GM21576 (cell line): ENCODE measurements around the gene FRG2C.
"Not testable (repeated sequence)": the region's sequence is repeated elsewhere in the genome, so short reads cannot be mapped to it uniquely, and the experiment has no call there.

Experiments used
- ATAC-seq: cut with Tn5 transposase; IDR thresholded peaks from one replicate; pipeline ENCODE4 v1.9.1; 2021; ENCODE audit warnings: mild to moderate bottlenecking, moderate library complexity; ENCODE audit not compliant: unreplicated experiment

The FRG2C gene

GRCh38 chr3:75669348-75670297 lies 5.5 kb downstream of the FRG2C start:
- not testable (repeated sequence) for ATAC-seq

GRCh38 chr3:75670298-75671286 lies 6.5 kb downstream of the FRG2C start:
- ATAC-seq = not testable (repeated sequence)

- not testable (repeated sequence) for ATAC-seq
These were observed 7.4 kb downstream of the FRG2C start for GRCh38 chr3:75671287-75672139.

GRCh38 chr3:75672140-75672775 lies 8.1 kb downstream of the FRG2C start:
- not testable (repeated sequence) for ATAC-seq

- not testable (repeated sequence) for ATAC-seq
These were observed 19.8 kb downstream of the FRG2C start for GRCh38 chr3:75683965-75684364.

- no peak for ATAC-seq
These were observed 23.2 kb downstream of the FRG2C start for GRCh38 chr3:75687323-75687722.

GRCh38 chr3:75692061-75692460 lies 27.9 kb downstream of the FRG2C start:
- ATAC-seq = no peak
